Breast epithelium (tissue), 4 donors: ENCODE data around the gene PPFIA3. TPM values are rescaled to one million over a fixed set of nuclear protein-coding genes. Genes with fewer than 3 reads are reported as not detected.
A peak's percentile ranks its signal among the peaks of the same experiment; 100 is the strongest.

Experiments
- DNase-seq, 2 donors: peaks; one replicate each; pipeline ENCODE4 v3.0.0-alpha.2; 2019; ENCODE audit warnings: low spot score in 2 of 2
- H3K27ac ChIP-seq, 2 donors: fragments of 200-600 bp; sonication (generic) in 1 of 2; one replicate each; pipeline ENCODE4 v1.5.1; 2016 to 2019; ENCODE audit warnings: mild to moderate bottlenecking in 1 of 2
- H3K27me3 ChIP-seq, 2 donors: fragments of 200-600 bp; sonication (generic) in 1 of 2; one replicate each; pipeline versions ENCODE4 v1.5.1 to v1.6.0; 2017 to 2019; ENCODE audit warnings: control low read depth in 1 of 2, mild to moderate bottlenecking in 1 of 2
- H3K36me3 ChIP-seq: fragments of 200-600 bp; one replicate; pipeline ENCODE4 v1.5.1; 2019
- H3K4me1 ChIP-seq, 2 donors: fragments of 200-600 bp; sonication (generic); one replicate each; pipeline ENCODE4 v1.5.1; 2016 to 2019; ENCODE audit warnings: control low read depth in 1 of 2
- H3K4me3 ChIP-seq, 3 donors: fragments of 200-600 bp; sonication (generic); 1 replicate in 2 of 3; 2 replicates in 1 of 3; pipeline ENCODE4 v1.5.1; 2016 to 2019; ENCODE audit warnings: mild to moderate bottlenecking in 3 of 3, moderate library complexity in 2 of 3
- H3K9me3 ChIP-seq, 2 donors: fragments of 200-600 bp; sonication (generic) in 1 of 2; one replicate each; pipeline ENCODE4 v1.5.1; 2016 to 2019; ENCODE audit warnings: control low read depth in 1 of 2
- POLR2A ChIP-seq: fragments of 450-650 bp; IDR thresholded peaks from one replicate; pipeline ENCODE4 v1.6.1; 2016; ENCODE audit warnings: antibody characterized with exemption, mild to moderate bottlenecking, moderate library complexity
- POLR2AphosphoS5 ChIP-seq, 3 donors: sonication (generic); formaldehyde crosslinking; IDR thresholded peaks; one replicate each; pipeline ENCODE4 v1.6.1; 2017; ENCODE audit warnings: antibody characterized with exemption in 3 of 3
- intact Hi-C: fragments of 100-400 bp; cut with DNase I; formaldehyde crosslinking; loops from one replicate; pipeline ENCODE4 v1.15.1; 2023; ENCODE audit warnings: low total_unique reads
- total RNA-seq, 3 donors: library from RNA; depleted of rRNA; stranded (reverse); fragments of >200 nt; gene quantifications; one replicate each; pipeline ENCODE4 v1.1.0, GENCODE V29; 2016
- TF ChIP-seq, protein P1 (sequence below), 3 donors: fragments of 450-650 bp; IDR thresholded peaks; one replicate each; pipeline ENCODE4 v1.5.1; 2016 to 2017; ENCODE audit warnings: antibody characterized with exemption in 3 of 3, mild to moderate bottlenecking in 3 of 3, moderate library complexity in 3 of 3

Gene PPFIA3
- total RNA-seq, 3 donors from 2014 or later = 3.4 to 6.2 (median 3.4) TPM

DNA sequence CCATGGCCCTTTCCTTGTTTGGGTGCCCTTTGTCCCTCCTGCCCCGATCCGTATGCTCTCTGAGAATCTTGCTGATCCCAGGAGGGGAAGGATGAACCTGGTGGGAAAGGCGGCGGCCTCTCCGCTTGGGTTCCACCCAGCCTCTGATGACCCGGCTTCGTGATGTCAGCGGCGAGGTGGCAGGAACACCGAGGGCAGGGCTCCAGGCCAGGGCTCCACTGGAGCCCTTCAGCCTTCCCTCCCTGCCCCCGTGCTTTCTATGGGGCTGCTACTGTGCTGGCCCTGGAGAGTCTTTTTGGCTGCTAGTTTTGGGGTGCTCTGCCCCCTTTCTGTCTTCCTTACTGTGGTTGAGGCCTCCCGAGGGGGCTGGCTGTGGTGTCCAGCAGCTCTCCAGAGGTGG, 17.0 kb upstream of the PPFIA3 start:
- Histone ChIP-seq H3K4me1 (peaks cover 0 to 4% of the 10 kb centered on the region in 2 donors), H3K27ac (no peak overlapping the region), H3K36me3 (no peaks in the 10 kb centered on the region), H3K9me3 (no peaks in the 10 kb centered on the region), H3K4me3 (no peak overlapping the region), H3K27me3 (no peaks in the 10 kb centered on the region)
- no peak for DNase-seq
- TF ChIP-seq, protein P1, sequence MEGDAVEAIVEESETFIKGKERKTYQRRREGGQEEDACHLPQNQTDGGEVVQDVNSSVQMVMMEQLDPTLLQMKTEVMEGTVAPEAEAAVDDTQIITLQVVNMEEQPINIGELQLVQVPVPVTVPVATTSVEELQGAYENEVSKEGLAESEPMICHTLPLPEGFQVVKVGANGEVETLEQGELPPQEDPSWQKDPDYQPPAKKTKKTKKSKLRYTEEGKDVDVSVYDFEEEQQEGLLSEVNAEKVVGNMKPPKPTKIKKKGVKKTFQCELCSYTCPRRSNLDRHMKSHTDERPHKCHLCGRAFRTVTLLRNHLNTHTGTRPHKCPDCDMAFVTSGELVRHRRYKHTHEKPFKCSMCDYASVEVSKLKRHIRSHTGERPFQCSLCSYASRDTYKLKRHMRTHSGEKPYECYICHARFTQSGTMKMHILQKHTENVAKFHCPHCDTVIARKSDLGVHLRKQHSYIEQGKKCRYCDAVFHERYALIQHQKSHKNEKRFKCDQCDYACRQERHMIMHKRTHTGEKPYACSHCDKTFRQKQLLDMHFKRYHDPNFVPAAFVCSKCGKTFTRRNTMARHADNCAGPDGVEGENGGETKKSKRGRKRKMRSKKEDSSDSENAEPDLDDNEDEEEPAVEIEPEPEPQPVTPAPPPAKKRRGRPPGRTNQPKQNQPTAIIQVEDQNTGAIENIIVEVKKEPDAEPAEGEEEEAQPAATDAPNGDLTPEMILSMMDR (IDR thresholded peaks at IDR 0.05) = no peak
- no peak for TF ChIP-seq POLR2AphosphoS5 (IDR thresholded peaks at IDR 0.05)
- TF ChIP-seq POLR2A = no peak
- intact Hi-C loops = no loop called here

DNA sequence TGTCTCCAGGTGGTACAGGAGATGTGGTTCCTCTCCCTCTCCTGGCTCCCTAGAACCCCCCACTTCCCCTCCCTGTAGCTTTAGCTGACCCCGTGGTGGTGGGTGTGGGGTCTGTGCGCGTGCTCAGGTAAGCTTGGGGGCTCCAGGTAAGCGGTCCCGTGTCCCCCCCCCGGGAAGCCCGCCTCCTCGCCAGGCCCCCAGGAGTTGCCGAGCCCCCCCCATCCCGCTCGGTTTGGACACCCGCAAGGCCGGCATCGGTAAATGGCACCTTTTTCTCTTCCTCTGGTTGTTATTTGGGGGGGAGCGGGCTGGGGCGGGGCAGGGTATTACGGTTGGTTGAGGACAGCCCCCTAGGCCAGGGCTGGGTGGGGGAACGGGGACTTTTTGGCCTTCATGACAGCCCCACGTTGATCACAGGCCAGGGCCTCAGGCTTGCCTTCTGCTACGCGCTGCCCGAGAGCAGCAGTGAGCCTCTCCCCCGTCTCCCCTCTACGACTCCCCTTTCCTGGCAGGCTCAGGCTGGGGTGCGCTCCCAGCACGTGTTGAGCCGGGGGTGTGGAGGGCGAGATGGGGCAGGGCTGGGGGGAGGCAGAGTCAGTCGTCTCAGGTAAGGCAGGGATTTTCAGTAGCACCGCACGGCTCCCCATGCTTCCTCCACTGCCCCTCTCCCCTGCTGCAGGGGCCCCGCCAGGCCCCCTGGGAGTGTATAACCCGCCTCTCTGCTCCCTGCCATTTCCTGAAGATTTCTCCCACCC, 15.8 kb upstream of the PPFIA3 start:
- intact Hi-C loops = no loop called here
- Histone ChIP-seq H3K36me3 (no peaks in the 10 kb centered on the region), H3K4me3 (no peak overlapping the region), H3K27me3 (no peaks in the 10 kb centered on the region), H3K4me1 (peaks cover 0 to under 1% of the 10 kb centered on the region in 2 donors), H3K27ac (no peak overlapping the region), H3K9me3 (no peaks in the 10 kb centered on the region)
- TF ChIP-seq POLR2AphosphoS5 (IDR thresholded peaks at IDR 0.05) (no peak), POLR2A (no peak)
- TF ChIP-seq, protein P1 (IDR thresholded peaks at IDR 0.05) = no peak
- no peak for DNase-seq

DNA sequence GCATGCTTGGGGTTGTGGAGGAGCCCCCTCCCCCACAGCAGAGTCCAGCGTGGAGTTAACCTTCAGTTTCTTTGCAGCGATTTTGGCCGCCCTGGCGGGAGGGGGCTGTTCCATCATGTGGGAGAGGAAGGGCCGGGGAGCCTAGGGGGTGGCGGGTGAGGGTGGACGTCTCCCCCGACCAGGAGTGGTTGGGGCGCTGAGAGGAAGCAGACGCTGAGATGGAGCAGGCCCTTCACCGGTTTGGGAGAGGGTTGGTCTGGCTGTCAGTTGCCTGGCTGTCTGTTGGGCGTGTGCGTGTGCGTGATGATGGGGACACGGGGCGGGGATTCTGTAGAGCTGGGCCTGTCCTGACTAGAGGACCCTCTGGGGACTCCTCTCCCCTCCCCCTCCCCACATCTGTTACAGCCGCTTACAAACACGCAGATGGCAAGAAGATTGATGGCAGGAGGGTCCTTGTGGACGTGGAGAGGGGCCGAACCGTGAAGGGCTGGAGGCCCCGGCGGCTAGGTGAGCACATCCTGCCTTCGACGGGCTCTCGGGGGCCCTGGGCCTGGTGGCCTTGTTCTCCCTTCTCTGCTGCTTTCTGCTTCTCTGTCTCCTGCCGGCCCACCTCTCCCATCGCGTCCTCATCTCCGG, 15.0 kb upstream of the PPFIA3 start:
- intact Hi-C loops = no loop called here
- no peaks in the 10 kb centered on the region for H3K27me3 ChIP-seq
- H3K36me3 ChIP-seq = no peaks in the 10 kb centered on the region
- H3K4me3 ChIP-seq = no peak overlapping the region
- H3K9me3 ChIP-seq = no peaks in the 10 kb centered on the region
- H3K4me1 ChIP-seq = no peaks in the 10 kb centered on the region
- no peak for DNase-seq
- TF ChIP-seq, protein P1 (IDR thresholded peaks at IDR 0.05) = no peak
- TF ChIP-seq POLR2AphosphoS5 (IDR thresholded peaks at IDR 0.05) (no peak), POLR2A (no peak)
- H3K27ac ChIP-seq = no peak overlapping the region

DNA sequence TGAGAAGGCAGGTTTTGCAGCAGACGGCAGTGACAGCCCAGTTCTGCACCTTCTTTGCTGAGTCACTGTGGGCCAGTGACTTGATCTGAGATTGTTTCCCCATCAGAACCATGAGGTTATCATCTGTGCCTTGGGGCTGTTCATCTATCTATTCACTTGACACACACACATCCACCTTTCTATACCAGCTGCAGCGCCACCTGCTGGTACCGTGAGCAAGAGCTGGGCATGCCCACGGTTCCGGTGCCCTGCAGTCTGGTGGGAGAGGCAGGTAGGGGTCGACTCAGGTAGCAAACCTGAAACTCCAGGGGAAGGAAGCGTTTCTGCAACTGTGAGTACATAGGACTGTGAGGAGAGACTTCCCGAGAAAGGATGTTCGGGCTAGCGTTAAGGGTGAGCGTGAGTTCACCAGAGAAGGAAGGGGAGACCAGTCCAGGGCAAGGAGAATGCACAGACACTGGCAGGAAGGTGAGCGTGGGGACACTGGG, 12.7 kb upstream of the PPFIA3 start:
- Histone ChIP-seq H3K36me3 (no peaks in the 10 kb centered on the region), H3K4me3 (no peak overlapping the region), H3K9me3 (no peaks in the 10 kb centered on the region), H3K27ac (no peak overlapping the region), H3K27me3 (no peaks in the 10 kb centered on the region), H3K4me1 (no peaks in the 10 kb centered on the region)
- intact Hi-C loops = no loop called here
- DNase-seq = no peak
- TF ChIP-seq POLR2A = no peak
- TF ChIP-seq, protein P1 (IDR thresholded peaks at IDR 0.05) = peak; percentile 11 to 63 (median 63)
